HG02763 (cell line): Measurements from ENCODE around the gene ADAR.

ENCODE experiments used
- ATAC-seq: cut with Tn5 transposase; IDR thresholded peaks from one replicate; pipeline ENCODE4 v1.9.1; 2021; ENCODE audit warnings: mild to moderate bottlenecking, moderate library complexity; ENCODE audit not compliant: unreplicated experiment

The ADAR gene

GRCh38 chr1:154586231-154586630 lies 21.8 kb downstream of the ADAR start:
- no peak for ATAC-seq

GRCh38 chr1:154584267-154584994 lies 23.6 kb downstream of the ADAR start:
- ATAC-seq = no peak

- no peak for ATAC-seq
Measured at GRCh38 chr1:154583773-154584172, 24.2 kb downstream of the ADAR start.

GRCh38 chr1:154582885-154583284 lies 25.1 kb downstream of the ADAR start:
- ATAC-seq = no peak

GRCh38 chr1:154581766-154582165 lies 26.2 kb downstream of the ADAR start:
- no peak for ATAC-seq

GRCh38 chr1:154579374-154579773 lies 28.6 kb downstream of the ADAR start:
- no peak for ATAC-seq

GRCh38 chr1:154578058-154578418 lies 29.9 kb downstream of the ADAR start:
- no peak for ATAC-seq

GRCh38 chr1:154577346-154578057 lies 30.5 kb downstream of the ADAR start:
- no peak for ATAC-seq

GRCh38 chr1:154575951-154576566 lies 31.9 kb downstream of the ADAR start:
- no peak for ATAC-seq

- no peak for ATAC-seq
Measured at GRCh38 chr1:154575147-154575927, 32.6 kb downstream of the ADAR start.

GRCh38 chr1:154574716-154575115 lies 33.3 kb downstream of the ADAR start:
- ATAC-seq = no peak

GRCh38 chr1:154573168-154573510 lies 34.8 kb downstream of the ADAR start:
- no peak for ATAC-seq

GRCh38 chr1:154572468-154573167 lies 35.4 kb downstream of the ADAR start:
- no peak for ATAC-seq

- ATAC-seq = no peak
Measured at GRCh38 chr1:154571964-154572288, 36.1 kb downstream of the ADAR start.

GRCh38 chr1:154571244-154571963 lies 36.6 kb downstream of the ADAR start:
- no peak for ATAC-seq

- ATAC-seq = no peak
Measured at GRCh38 chr1:154568157-154568815, 39.7 kb downstream of the ADAR start.

GRCh38 chr1:154567386-154568156 lies 40.4 kb downstream of the ADAR start, which contains the start of gene CHRNB2:
CHRNB2 (plus strand) TSS chr1:154567778; CDS start chr1:154568045, 267 bp downstream.
- ATAC-seq = no peak

GRCh38 chr1:154565876-154566275 lies 42.1 kb downstream of the ADAR start:
- no peak for ATAC-seq

GRCh38 chr1:154559466-154560044 lies 48.4 kb downstream of the ADAR start:
- peak; percentile 30 for ATAC-seq
